Eye (tissue), 1 donor: ENCODE results near the gene FLRT2.

ENCODE experiments used
- DNase-seq: peaks from one replicate; pipeline ENCODE4 v3.0.0-alpha.2; 2015

The FLRT2 gene

GRCh38 chr14:85601246-85601645 lies 71.3 kb downstream of the FLRT2 start:
- peak; percentile 64 for DNase-seq

GRCh38 chr14:85601690-85602089 lies 71.7 kb downstream of the FLRT2 start:
- no peak for DNase-seq

GRCh38 chr14:85602345-85602744 lies 72.4 kb downstream of the FLRT2 start:
- DNase-seq = peak; percentile 30

- no peak for DNase-seq
Measured at GRCh38 chr14:85604021-85604420, 74.1 kb downstream of the FLRT2 start.

GRCh38 chr14:85604714-85605113 lies 74.8 kb downstream of the FLRT2 start:
- peak; percentile 52 for DNase-seq

GRCh38 chr14:85607651-85608081 lies 77.7 kb downstream of the FLRT2 start:
- DNase-seq = no peak

GRCh38 chr14:85613496-85613895 lies 83.6 kb downstream of the FLRT2 start:
- no peak for DNase-seq

- DNase-seq = no peak
Measured at GRCh38 chr14:85616386-85616885, 86.5 kb downstream of the FLRT2 start.

GRCh38 chr14:85616886-85617285 lies 86.9 kb downstream of the FLRT2 start:
- DNase-seq = no peak

GRCh38 chr14:85617791-85618190 lies 87.8 kb downstream of the FLRT2 start:
- DNase-seq = peak; percentile 82

GRCh38 chr14:85618390-85618789 lies 88.4 kb downstream of the FLRT2 start:
- DNase-seq = no peak

GRCh38 chr14:85618978-85619377 lies 89.0 kb downstream of the FLRT2 start:
- no peak for DNase-seq

GRCh38 chr14:85619851-85620250 lies 89.9 kb downstream of the FLRT2 start:
- DNase-seq = no peak

GRCh38 chr14:85620947-85621346 lies 91.0 kb downstream of the FLRT2 start:
- no peak for DNase-seq

GRCh38 chr14:85622106-85622505 lies 92.2 kb downstream of the FLRT2 start:
- DNase-seq = no peak

- no peak for DNase-seq
Measured at GRCh38 chr14:85622986-85623685, 93.2 kb downstream of the FLRT2 start.

- DNase-seq = no peak
Measured at GRCh38 chr14:85625925-85626585, 96.1 kb downstream of the FLRT2 start.

GRCh38 chr14:85634205-85634604 lies 104.3 kb downstream of the FLRT2 start:
- DNase-seq = no peak

GRCh38 chr14:85644211-85644610 lies 114.3 kb downstream of the FLRT2 start:
- no peak for DNase-seq

- DNase-seq = no peak
Measured at GRCh38 chr14:85653029-85653428, 123.1 kb downstream of the FLRT2 start.

GRCh38 chr14:85660243-85660922 lies 130.4 kb downstream of the FLRT2 start:
- no peak for DNase-seq

GRCh38 chr14:85662096-85662495 lies 132.2 kb downstream of the FLRT2 start:
- DNase-seq = no peak

- DNase-seq = peak; percentile 23
Measured at GRCh38 chr14:85663256-85663655, 133.3 kb downstream of the FLRT2 start.

- DNase-seq = no peak
Measured at GRCh38 chr14:85663667-85664066, 133.7 kb downstream of the FLRT2 start.
